Spleen (tissue), 7 donors: Measurements from ENCODE around the gene CCDC73.

ENCODE experiments used
- CTCF ChIP-seq, 11 experiments: fragments of 200-600 bp in 7 of 11; fragments of 450-650 bp in 4 of 11; sonication (generic) in 4 of 11; IDR thresholded peaks in 8 of 11; conservative IDR thresholded peaks in 3 of 11; 1 replicate in 7 of 11; 2 replicates in 4 of 11; pipeline versions ENCODE4 v1.4.0 to v1.8.0; 2016 to 2021; ENCODE audit warnings: antibody characterized with exemption in 11 of 11, inconsistent platforms in 4 of 11, mild to moderate bottlenecking in 1 of 11
- POLR2AphosphoS5 ChIP-seq, 3 donors: sonication (generic); formaldehyde crosslinking; IDR thresholded peaks; one replicate each; pipeline ENCODE4 v1.5.1; 2017; ENCODE audit warnings: antibody characterized with exemption in 3 of 3
- donor health status: DM: no; HTN: no; CAD: no; lungs with moderate emphysema.
- donor health status: DM: no; HTN: no; CAD: no.
- donor health status: DM: no; HTN: no; CAD: no.

GRCh38 chr11:32843544-32843943, 49.1 kb upstream of the CCDC73 start:
- no peak for TF ChIP-seq CTCF (IDR thresholded peaks at IDR 0.05 in 8 of 11, conservative IDR thresholded peaks at IDR 0.05 in 3 of 11)
- TF ChIP-seq POLR2AphosphoS5 (IDR thresholded peaks at IDR 0.05), result no peak
